ENCODE results near the gene TTC9B. TPM values are rescaled to one million over a fixed set of nuclear protein-coding genes. Genes with fewer than 3 reads are reported as not detected.

TTC9B gene
- total and polyA plus RNA-seq, 11 donors, result not detected

DNA sequence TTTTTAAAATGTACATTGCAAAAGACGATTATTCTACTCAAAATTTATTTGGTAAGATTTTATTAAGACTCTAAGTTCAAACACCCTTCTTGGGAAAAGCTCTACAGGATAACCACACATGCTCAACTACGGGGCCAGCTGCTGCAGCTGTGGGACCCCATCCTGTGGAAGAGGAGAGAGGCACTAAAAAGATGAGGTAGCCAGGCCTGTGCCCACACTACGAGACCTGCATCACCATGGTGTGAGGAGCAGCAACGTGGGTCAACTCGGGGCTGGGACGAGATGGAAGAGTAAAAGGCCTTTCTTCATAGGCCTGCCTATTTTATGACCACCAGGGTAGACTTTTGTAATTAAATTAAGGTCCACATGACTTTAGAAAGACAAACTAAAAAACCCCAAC is 12.9 kb upstream of the TTC9B start:
- Histone ChIP-seq H3K9me3 (no peaks in the 10 kb centered on the region), H3K27me3 (peaks cover 0 to 15% (median 6%) of the 10 kb centered on the region in 9 donors), H3K27ac (peak overlapping the region in 4 of 12 donors; percentile 5 to 54 (median 28)), H3K4me3 (no peak overlapping the region), H3K36me3 (peaks cover 0 to 29% (median 20%) of the 10 kb centered on the region in 9 donors), H3K4me1 (peaks cover 2 to 30% (median 19%) of the 10 kb centered on the region in 12 donors)
- intact Hi-C loops (cut with DNase I), result no loop called here
- ATAC-seq, result no peak
- WGBS, 4 donors, result 86 to 93% (median 89%) methylated on average over 6 of the region's 6 CpGs
- no peak for DNase-seq
- TF ChIP-seq POLR2A (IDR thresholded peaks at IDR 0.05), result no peak
- TF ChIP-seq, protein P1, sequence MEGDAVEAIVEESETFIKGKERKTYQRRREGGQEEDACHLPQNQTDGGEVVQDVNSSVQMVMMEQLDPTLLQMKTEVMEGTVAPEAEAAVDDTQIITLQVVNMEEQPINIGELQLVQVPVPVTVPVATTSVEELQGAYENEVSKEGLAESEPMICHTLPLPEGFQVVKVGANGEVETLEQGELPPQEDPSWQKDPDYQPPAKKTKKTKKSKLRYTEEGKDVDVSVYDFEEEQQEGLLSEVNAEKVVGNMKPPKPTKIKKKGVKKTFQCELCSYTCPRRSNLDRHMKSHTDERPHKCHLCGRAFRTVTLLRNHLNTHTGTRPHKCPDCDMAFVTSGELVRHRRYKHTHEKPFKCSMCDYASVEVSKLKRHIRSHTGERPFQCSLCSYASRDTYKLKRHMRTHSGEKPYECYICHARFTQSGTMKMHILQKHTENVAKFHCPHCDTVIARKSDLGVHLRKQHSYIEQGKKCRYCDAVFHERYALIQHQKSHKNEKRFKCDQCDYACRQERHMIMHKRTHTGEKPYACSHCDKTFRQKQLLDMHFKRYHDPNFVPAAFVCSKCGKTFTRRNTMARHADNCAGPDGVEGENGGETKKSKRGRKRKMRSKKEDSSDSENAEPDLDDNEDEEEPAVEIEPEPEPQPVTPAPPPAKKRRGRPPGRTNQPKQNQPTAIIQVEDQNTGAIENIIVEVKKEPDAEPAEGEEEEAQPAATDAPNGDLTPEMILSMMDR (IDR thresholded peaks at IDR 0.05), result no peak

DNA sequence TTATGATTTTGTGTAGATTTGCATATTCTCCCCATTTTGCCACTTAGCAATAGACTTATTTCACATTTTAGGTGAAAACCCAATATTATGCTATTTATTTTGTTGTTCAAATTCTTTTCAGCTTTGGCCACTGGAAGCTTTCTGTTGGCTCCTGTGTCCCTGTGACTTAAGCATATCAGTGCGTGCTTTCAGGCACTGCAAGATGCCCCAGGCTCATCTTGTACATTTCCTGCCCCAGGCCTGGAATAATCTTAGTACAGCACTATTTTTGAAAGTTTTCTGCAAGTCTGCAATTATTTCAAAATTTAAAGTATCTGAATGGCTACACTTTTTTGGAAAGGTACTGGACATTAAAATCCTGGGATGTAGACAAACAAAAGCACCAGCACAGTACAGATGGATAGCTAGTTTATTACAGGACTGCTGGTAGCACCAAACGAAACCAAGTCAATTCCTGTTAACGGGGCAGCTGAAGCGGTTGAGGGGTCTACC is 11.8 kb upstream of the TTC9B start:
- ATAC-seq, result no peak
- H3K9me3 ChIP-seq, result no peaks in the 10 kb centered on the region
- 77 to 84% (median 81%) methylated on average over 4 of the region's 4 CpGs for WGBS, 4 donors
- DNase-seq, result no peak
- H3K36me3 ChIP-seq, result peaks cover 0 to 19% (median 10%) of the 10 kb centered on the region in 9 donors
- peaks cover 2 to 37% (median 23%) of the 10 kb centered on the region in 12 donors for H3K4me1 ChIP-seq
- no peak overlapping the region for H3K27ac ChIP-seq
- peaks cover 0 to 26% (median 13%) of the 10 kb centered on the region in 9 donors for H3K27me3 ChIP-seq
- no peak overlapping the region for H3K4me3 ChIP-seq
- TF ChIP-seq POLR2A (IDR thresholded peaks at IDR 0.05), result no peak
- TF ChIP-seq, protein P1 (IDR thresholded peaks at IDR 0.05), result no peak
- intact Hi-C loops (cut with DNase I), result loop anchor here in 1 of 10 donors (10.0 kb wide), 1 partner anchor 435 kb away; no protein-coding TSS in a partner anchor

DNA sequence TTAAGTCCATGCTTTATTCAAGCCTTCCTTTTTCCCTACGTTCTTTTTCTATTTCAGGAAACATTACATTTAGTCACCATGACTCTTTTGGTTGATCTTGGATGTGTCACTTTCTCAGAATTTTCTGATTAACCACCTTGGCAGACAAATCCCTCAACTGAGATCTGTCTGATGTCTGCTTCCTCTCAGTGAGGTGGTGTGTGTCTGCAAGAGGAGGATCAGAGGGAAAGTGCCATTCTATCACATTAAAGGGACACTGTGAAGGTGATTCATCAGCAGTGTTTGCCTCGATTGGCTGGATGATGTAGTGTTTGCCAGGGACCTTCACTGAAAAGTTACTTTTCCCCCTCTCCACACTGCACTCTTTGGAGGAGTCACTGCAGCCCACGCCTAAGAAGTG is 11.3 kb upstream of the TTC9B start:
- H3K9me3 ChIP-seq, result no peaks in the 10 kb centered on the region
- ATAC-seq (no peak), DNase-seq (no peak)
- H3K27me3 ChIP-seq, result peaks cover 4 to 31% (median 18%) of the 10 kb centered on the region in 9 donors
- no peak overlapping the region for H3K27ac ChIP-seq
- intact Hi-C loops (cut with DNase I), result loop anchor here in 1 of 10 donors (10.0 kb wide), 1 partner anchor 435 kb away; no protein-coding TSS in a partner anchor
- peaks cover 2 to 37% (median 23%) of the 10 kb centered on the region in 12 donors for H3K4me1 ChIP-seq
- TF ChIP-seq, protein P1 (IDR thresholded peaks at IDR 0.05), result no peak
- no peak for TF ChIP-seq POLR2A (IDR thresholded peaks at IDR 0.05)
- H3K4me3 ChIP-seq, result no peak overlapping the region
- 39 to 46% (median 44%) methylated on average over 3 of the region's 3 CpGs for WGBS, 4 donors
- H3K36me3 ChIP-seq, result peaks cover 0 to 14% (median 6%) of the 10 kb centered on the region in 9 donors

DNA sequence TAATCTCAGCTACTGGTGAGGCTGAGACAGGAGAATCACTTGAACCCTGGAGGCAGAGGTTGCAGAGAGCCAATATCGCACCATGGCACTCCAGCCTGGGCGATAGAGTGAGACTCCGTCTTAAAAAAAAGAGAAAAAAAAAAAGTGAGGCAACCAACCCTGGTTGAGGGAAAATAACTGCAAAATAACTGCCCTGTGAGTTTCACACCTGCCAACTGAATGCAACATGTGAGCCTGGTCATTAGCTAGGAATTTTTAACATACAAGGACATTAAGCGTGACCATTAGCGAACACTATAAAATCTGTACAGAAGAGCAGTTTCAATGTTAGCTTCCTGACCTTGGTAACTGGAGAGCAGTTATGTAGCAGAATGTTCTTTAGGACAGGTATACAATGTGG is 10.7 kb upstream of the TTC9B start:
- H3K27me3 ChIP-seq, result peaks cover 7 to 37% (median 24%) of the 10 kb centered on the region in 9 donors
- no peaks in the 10 kb centered on the region for H3K9me3 ChIP-seq
- WGBS, 4 donors, result 83 to 93% (median 91%) methylated on average over 5 of the region's 5 CpGs
- H3K4me1 ChIP-seq, result peaks cover 2 to 37% (median 23%) of the 10 kb centered on the region in 12 donors
- DNase-seq, result no peak
- intact Hi-C loops (cut with DNase I), result loop anchor here in 1 of 10 donors (10.0 kb wide), 1 partner anchor 434 kb away; no protein-coding TSS in a partner anchor
- no peak overlapping the region for H3K27ac ChIP-seq
- no peak for TF ChIP-seq POLR2A (IDR thresholded peaks at IDR 0.05)
- peaks cover 0 to 12% (median 6%) of the 10 kb centered on the region in 9 donors for H3K36me3 ChIP-seq
- no peak overlapping the region for H3K4me3 ChIP-seq
- ATAC-seq, result no peak

Measured in heart left ventricle (tissue), 16 donors.